GM21576 (cell line): ENCODE measurements around the gene HEATR5A.
"Not testable (repeated sequence)": the region's sequence is repeated elsewhere in the genome, so short reads cannot be mapped to it uniquely, and the experiment has no call there.

Experiments
- ATAC-seq: cut with Tn5 transposase; IDR thresholded peaks from one replicate; pipeline ENCODE4 v1.9.1; 2021; ENCODE audit warnings: mild to moderate bottlenecking, moderate library complexity; ENCODE audit not compliant: unreplicated experiment

HEATR5A gene

DNA sequence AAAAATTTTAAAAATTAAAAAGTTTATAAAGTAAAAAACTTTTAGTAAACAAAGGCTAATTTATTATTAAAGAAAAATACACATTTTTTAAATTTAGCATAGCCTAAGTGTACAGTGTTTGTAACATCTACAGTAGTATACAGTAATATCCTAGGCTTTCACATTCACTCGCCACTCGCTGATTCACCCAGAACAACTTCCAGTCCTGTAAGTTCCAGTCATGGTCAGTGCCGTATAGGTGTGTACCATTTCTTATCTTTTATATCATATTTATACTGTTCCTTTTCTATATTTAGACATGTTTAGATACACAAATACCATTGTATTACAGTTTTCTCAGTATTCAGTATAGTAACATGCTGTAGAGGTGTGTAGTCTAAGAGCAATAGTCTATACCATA is 28.9 kb downstream of the HEATR5A start:
- ATAC-seq, result no peak

DNA sequence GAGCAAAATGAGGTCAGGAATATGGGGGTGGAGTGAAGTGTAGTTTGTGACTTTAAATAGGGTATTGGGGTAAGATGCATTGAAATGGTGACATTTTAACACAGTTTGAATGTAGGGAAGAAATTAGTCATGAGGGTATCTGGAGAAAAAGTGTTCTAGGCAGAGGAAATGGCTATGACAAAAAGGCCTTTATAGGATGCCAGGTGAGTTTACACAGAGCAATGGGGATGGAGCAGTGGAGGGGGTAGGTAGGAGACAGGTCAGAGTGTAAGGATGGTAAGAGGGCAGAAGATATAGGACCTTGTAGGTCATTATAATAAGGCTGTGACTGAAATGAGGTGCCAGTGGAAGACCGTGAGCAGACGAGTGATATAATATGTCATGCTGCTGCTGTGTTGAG is 30.4 kb downstream of the HEATR5A start:
- ATAC-seq, result no peak

DNA sequence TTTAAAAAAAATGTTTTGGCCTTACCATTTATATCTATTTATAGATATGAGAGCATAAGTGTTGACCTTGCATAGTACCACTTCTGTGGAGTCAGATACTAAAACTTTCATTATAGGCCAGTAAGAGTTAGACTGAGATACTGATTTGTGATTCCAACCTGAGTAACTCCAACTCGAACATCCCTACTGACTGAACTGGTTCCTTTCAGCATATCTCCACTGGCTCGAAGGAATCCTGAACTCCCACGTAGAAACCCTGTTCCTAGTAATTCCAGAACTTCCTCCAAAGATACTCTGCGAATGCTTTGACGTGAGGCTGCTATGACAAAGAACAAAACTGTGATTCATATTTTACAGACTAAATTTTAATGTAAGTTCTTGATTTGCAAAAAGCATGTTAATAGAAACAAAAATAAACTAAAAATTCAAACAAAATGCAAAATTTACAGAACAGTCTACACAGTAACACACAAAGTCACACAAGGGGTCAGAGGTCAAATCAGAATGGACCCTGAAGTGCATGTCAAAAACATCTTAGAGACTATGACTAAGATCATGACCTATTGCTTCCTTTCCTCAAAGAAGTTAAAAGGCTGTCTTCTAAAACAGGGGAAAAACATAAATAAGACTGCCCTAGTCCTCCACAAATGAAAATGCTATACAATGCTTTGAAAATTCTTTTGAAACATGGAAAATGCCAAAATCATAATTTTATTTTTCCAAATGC is 31.5 kb downstream of the HEATR5A start:
- no peak for ATAC-seq

DNA sequence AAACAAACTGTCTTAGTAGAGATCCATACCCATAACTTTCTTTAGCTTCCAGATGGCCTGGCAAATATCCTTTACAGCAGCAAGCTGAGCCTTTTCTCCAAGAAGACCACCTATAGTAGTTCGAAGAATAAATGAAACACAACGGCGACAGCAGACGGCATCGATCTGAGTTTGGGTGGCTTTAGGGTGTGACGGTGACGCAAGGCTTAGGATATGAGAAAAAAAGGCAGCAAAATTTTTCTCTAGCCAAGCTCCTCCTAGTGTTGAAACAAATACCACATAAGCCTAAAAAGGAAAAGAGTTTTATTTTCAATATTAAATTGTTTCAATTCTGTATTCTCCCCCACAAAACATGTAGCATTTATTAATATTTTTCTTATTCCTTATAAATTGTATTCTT is 33.3 kb downstream of the HEATR5A start:
- ATAC-seq, result no peak

DNA sequence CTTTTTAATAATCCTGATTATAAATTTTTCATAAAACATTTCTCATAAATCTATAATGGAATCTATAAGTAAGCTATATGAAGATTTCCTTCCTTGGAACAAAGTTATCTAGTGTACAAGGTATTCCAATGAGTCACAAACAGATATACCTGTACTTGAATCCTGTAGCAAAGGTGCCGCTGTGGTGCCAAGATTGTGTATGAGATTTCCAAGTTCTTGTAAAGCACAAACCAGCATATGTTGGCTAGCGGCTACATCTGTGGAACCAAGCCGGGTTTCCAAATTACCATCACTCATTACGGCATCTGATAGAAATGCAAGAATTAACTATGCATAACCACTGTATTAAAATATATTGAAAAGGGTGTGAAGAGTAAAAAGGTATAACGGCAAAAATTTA is 34.1 kb downstream of the HEATR5A start:
- ATAC-seq, result no peak

DNA sequence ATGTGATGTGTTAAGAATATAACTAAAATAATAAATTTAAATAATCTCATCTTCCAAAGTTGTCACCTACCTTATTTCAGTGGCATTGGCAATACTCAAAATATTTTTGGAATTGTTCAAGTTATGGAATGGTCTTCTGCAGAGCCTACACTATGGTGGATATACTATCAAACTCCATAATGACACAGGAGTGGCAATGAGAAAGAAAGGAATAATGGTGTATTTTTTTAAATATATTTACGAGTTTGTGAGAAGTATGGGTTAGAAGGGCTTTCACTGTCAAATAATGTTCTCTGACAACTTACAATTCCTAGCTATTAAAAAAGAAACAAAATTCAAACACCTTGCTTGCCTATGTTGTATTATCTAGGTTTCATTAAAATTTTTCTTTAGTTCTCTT is 38.1 kb downstream of the HEATR5A start:
- ATAC-seq, result no peak

DNA sequence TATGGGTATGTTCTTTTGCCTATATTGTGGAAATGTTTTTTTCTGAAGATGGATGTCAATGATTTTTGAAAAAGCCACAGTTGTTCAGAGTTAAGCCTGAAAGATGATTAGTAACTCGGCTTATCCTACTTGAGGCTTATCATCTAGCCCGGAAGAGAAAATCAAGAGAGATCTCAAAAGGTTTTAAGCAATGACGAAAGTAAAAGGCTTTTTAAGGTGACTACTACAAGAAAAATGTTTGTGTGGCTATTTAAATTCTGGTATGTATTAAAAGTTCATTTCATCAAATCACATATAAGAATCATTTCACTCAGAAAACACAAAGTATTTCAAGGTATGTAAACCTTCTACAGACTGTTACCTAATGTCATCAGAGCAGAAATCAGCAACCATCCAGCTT is 40.2 kb downstream of the HEATR5A start:
- ATAC-seq, result no peak

DNA sequence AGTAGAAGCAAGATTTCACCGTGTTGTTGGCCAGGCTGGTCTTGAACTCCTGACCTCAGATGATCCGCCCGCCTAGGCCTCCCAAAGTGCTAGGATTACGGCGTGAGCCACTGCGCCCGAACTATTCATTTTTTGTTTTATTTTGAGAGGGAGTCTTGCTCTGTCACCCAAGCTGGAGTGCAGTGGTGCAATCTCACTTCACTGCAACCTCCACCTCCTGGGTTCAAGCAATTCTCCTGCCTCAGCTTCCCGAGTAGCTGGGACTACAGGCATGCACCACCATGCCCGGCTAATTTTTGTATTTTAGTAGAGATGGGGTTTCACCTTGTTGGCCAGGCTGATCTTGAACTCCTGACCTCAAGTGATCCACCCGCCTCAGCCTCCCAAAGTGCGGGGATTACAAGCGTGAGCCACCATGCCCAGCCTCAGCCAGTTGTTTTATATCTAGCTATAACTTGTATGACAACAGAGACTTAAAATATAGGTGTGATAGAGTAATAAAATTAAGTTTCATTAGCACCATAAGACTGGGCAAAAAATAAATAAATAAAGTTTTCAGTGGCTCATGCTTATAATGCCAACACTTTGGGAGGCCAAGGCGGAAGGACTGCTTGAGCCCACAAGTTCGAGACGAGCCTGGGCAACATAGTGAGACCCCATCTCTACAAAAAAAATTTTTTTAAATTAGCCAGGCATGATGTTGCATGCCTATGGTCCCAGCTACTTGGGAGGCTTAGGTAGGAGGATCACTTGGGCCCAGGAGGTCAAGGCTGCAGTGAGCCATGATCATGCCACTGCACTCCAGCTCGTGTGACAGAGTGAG is 41.0 kb downstream of the HEATR5A start:
- ATAC-seq, result not testable (repeated sequence)

DNA sequence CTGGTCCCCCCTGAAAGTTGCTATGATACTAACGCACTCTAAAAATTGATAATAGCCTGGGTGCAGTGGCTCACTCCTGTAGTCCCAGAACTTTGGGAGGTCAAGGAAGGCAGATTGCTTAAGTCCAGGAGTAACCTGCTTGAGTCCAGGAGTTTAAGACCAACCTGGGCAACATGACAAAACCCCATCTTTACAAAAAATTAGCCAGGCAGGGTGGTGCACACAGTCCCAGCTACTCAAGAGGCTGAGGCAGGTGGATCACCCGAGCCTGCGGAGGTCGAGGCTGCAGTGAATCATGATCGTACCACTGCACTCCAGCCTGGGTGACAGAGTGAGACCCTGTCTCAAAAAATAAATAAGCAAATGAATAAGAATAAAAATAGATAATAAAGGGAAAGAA is 42.9 kb downstream of the HEATR5A start:
- no peak for ATAC-seq

DNA sequence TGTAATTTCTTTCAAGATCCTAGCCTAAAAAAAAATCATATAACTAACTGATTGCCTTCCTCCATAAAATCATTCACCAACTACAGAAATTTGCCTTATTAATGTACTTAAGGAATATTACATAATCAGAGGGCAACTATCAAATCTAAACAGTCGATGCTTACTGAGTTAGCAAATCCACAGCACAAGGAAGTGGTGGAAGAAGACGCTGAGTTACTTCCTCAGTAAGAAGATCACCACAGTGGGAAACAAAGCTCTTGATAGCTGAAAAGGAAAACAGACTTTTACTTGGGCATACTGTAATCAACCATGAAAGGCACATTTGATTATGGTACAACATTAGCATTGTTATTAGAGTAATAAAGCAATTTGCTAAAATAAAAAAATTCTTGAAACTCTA is 48.7 kb downstream of the HEATR5A start:
- no peak for ATAC-seq

DNA sequence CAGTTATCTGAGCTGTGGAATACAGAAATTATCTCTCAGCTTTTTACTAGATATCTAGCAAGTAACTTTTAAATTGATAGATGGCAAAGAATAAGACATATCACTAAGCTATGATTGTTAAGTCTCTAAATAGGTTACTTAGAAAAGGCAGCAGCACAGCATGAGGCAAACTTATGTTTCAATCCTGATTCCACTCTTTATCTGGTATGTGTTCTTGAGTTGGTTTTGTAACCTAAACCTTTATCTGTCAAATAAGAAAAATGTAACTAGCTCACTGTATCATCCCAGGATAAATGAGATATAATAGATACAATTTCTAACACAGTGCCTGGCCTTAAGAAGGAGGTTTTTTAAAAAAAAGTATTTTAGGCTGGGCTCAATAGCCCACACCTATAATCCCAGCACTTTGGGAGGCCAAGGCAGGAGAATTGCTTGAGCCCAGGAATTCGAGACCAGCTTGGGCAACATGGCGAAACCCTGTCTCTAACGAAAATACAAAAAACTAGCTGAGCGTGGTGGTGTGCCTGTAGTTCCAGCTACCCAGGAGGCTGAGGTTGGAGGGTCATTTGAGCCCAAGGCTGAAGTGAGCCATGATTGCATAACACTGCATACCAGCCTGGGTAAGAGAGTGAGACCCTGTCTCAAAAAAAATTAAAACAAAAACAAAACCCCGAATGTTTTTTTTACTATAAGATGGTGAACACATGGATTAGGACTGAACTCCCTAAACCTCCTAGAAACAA is 56.8 kb downstream of the HEATR5A start:
- ATAC-seq, result no peak

DNA sequence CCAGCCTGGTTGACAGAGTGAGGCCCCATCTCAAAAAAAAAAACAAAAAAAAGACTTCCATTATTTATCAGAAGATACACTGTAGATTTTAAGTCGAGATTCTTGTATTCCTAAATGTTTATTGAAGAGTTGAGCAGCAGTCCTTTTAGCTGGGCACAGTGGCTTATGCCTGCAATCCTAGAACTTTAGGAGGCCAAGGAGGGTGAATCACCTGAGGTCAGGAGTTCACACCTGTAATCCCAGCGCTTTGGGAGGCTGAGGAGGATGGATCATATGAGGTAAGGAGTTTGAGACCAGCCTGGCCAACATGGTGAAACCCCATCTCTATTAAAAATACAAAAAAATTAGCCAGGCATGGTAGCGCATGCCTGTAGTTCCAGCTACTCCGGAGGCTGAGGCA is 57.6 kb downstream of the HEATR5A start:
- no peak for ATAC-seq

DNA sequence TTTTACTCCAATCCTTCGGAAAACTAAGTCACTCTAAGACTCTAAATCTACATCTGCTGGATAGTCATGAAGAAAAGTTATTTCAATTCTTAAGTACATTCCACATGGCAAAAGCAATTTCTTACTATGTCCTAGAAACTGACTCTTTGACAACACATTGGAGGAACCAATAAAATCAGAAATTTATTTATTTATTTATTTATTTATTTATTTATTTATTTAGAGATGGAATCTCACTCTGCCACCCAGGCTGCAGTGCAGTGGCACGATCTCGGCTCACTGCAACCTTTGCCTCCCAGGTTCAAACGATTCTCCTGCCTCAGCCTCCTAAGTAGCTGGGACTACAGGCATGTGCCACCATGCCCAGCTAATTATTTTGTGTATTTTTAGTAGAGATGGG is 58.6 kb downstream of the HEATR5A start:
- ATAC-seq, result not testable (repeated sequence)

DNA sequence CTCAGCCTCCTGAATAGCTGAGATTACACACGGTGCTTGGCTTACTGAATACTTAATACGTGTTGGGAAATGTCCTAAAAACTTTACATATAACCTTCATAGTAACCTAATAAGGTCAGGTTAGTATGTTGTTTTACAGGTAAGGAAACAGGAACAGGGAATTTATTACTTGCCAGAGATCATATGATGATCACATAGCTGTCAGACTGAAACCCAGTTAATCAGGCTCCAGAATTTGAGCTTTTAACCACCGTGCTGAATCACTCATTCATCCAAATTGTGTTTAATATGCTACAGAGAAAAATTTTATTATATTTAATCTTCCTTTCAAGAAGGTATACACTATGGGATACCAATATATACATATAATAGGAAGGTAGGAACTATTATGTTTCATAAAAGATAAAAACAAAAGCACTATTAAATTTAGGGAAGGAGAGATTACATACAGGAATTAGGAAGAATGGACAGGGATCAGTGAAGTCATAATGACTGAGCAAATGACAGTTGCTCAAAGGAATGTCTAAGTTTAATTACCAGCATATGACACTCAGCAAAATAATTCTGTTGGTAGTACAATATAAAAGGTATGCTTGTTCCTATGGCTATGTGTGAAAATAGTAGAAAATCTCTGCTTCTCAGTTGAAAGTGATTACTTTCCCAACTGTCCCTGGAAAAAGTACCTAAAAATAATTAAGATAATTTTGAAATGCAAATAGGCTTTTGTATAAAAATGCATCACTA is 59.3 kb downstream of the HEATR5A start:
- no peak for ATAC-seq

DNA sequence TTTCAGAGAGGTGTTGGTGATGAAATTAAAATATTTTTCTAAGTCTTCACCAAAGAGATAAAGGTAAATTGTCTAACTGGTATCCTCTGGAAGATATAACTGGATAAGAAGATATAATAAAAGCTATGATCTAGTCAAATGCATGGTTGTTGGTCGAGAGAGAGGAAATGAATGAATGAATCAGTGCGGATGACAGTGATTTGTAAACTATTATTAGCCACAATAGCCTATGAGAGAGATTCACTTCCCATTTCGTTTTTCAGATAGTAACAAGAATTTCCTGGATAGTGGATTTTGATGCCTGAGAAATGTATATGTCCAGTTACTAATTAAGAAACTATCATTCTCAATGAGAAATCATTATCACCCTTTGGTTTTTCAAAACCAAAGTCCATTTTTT is 63.1 kb downstream of the HEATR5A start:
- ATAC-seq, result no peak

DNA sequence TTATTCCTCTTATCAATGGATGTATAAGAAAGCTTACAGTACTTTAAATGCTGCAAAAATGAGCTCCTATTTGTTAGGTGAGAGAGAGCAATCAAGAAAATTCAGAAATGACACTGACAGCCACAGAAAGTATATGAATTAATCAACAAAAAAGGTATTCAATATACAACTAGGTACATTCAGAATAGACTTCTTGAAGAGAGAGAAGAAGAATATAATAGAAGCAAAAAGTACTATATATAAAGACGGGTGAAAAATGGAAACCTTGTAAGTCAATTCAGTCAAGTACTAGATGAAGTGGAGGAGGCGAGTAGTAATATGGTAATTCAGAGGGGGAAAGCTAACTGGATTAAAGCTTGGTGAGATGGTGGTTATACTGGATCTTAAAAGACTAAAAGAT is 74.3 kb downstream of the HEATR5A start:
- ATAC-seq, result no peak

DNA sequence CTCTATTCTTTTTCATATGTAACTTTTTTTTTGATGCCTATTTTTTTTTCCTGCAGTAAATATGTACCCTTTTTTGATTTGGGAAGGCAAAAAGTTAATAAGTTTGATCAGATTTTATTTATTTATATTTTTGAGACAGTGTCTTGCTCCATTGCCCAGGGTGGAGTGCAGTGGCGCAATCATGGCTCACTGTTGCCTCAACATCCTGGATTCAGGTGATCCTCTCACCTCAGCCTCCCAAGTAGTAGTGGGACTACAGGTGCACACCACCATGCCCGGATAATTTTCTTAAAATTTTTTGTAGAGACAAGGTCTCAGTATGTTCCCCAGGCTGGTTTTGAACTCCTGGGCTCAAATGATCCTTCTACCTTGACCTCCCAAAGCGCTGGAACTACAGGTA is 79.1 kb downstream of the HEATR5A start:
- no peak for ATAC-seq

DNA sequence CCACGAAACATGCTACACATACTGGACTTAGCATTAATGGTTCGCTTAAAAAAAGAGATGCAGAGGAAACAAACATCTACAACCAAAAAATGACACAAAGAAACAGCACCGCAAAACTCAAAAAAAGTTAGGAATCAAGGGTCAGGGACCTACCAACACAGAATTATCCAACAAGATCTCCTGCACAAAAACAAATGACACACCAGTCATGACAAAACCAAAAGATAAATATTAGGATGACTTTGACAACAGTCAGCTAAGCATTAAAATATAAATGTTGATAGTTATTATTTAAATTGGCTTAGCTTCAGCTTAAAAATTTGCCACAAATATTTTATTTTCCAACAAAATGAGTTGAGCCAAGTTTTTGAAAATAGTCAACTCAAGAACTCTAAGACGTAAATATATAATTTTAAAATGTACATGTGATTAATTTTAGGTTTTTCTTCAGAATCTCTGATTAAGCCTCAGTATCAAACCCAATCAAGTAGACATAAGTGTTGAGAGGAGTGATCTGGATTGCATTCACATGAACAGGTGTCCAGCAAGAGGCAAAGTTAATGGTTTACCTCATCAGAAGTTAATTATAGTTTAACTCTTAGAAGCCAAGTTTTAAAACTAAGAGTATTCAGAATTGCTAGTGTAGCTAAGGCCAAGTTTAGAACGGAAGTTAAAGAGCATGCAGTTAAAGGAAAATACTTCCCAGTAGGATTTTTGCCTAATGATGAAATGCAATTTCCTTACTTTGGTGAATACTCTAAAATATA is 79.9 kb downstream of the HEATR5A start:
- ATAC-seq, result no peak

DNA sequence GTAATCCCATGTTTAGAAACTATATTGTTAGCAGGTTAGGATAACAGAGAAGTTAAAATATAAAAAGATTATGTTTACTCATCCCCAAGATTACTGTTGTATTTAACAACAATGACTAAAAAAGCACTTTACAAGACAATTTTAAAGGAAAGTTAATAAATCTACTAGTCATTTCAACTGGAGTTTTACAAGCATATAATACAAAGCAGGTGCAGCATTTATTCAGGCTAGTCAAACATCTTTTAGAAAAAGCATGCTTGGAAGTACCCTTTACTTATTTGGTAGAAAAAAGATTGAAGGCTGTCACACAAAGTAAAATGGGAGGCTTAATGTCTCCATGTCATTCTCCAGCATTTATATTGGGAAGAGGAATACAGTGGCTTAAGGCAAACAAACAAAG is 80.6 kb downstream of the HEATR5A start:
- ATAC-seq, result no peak

DNA sequence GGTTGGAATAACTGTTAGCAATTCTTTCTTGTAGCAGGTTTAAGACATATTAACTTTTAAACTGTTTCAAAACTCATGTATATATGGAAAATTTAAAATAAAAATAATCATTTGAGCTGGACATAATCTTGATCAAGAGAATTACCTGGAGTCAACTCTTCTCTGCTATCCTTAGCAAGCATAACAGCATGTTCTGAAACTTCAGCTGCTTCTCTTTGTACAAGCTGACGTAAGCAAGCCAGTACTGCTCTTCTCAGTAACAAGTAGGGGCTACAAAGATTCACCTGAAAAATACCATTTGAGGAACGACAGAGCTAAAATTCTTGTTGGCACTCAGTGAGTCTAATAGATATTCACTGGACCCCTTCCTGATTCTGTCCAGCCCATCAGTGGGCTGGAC is 83.0 kb downstream of the HEATR5A start:
- ATAC-seq, result no peak
